DMS153 treated with DMSO at 0.1 percent for 48 hours (cell line): Measurements from ENCODE around the gene RAMAC.
"Not testable (repeated sequence)": the region's sequence is repeated elsewhere in the genome, so short reads cannot be mapped to it uniquely, and the experiment has no call there.

ENCODE experiments used
- DNase-seq: peaks from one replicate; lab custom pipeline; 2025; ENCODE audit not compliant: unreplicated experiment; lab: John Stamatoyannopoulos, UW

Gene RAMAC

GRCh38 chr15:82966671-82967071, 19.3 kb upstream of the RAMAC start:
- no peak for DNase-seq

DNA sequence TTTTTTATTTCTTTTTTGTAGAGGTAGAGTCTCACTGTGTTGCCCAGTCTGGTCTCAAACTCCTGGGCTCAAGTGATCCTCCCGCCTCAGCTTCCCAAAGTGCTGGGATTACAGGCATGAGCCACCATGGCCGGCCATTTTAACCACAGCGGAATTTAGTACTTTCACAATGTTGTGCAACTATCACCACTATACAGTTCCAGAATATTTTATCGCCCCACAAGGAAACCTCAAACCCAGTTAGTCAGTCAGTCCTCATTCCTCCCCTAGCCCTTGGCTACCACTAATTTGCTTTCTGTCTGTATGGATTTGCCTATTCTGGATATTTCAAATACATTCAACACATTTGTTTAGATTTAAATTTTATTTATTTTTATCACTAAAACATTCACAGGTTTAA, 17.9 kb upstream of the RAMAC start:
- no peak for DNase-seq

DNA sequence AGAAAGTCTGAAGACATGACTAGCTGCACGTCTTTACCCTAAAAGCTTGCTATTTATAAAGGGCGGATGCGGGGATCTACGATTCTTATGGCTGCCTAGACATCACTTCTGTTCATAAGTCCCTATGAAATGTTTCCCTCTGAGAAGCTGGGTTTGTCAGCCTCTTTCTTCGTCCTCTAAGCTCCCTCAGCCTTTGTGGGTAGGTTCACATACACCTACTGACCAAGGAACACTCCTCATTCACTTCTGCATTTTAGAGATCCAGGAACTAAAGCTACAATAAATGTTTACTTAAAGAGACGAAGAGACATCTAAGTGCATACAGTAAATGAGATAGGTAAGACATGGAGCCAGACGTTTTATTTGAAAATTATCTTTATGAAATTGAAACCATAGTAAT, 16.7 kb upstream of the RAMAC start:
- DNase-seq = no peak

GRCh38 chr15:82970078-82970686, 15.8 kb upstream of the RAMAC start:
- no peak for DNase-seq

DNA sequence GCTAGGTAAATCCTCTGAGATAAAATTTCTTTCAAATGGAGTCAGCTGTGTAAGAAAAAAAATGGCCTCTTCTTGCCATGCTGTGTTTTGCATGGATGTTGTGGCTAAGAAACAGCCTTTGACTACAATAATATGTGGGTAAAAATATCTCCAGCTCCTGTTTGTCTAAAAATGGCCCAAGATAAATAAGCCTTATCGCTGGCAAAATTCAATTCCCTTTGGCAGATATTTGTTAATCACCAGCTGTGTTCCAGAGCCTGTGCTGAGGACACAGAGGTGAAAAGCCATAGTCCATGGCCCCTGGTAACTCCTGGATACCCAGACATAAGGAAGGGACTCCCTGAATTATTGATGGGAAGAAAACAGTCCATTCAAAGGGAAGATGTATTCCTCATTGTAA, 15.3 kb upstream of the RAMAC start:
- DNase-seq = no peak

GRCh38 chr15:82971218-82971984, 14.6 kb upstream of the RAMAC start:
- no peak for DNase-seq

DNA sequence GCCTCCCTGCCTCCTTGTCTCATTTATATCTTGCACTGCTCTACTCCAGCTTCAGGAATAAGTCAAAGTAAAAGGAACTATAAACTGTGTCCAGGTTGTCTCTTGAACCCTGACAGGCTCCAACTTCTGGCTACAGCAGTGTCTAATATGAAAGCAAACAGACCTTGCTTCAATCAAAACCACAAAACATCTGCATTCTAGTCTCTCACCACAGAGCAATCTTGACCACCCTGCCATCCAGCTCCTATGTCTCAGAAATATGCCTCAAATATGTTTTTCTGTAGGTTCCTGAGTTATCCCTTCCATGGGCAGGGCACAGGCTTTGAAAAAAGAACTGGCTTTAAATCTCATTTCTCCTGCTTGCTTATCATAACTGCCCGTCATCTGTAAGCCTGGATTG, 13.0 kb upstream of the RAMAC start:
- DNase-seq = no peak

GRCh38 chr15:82977076-82977475, 8.9 kb upstream of the RAMAC start:
- DNase-seq = no peak

GRCh38 chr15:82978438-82978837, 7.6 kb upstream of the RAMAC start:
- no peak for DNase-seq

DNA sequence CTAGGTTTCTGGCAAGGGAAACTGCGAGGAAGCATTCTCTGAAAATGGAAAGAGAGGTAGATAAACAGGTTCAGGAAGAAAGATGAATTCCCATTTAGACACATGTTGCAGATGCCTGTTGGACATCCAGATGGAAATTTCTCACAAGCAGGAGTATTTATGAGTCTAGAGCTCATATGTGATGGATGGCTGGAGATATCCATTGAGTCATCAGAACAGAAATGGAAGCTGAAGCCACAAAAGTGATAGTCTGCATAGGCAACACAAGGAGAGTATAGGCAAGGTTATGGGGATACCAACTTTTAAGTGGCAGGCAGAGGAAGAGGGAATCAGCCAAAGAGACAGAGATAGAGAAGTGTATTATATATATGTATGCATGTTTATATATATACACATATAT, 6.3 kb upstream of the RAMAC start:
- no peak for DNase-seq

- no peak for DNase-seq
These were observed 5.0 kb upstream of the RAMAC start for GRCh38 chr15:82980981-82981380.

DNA sequence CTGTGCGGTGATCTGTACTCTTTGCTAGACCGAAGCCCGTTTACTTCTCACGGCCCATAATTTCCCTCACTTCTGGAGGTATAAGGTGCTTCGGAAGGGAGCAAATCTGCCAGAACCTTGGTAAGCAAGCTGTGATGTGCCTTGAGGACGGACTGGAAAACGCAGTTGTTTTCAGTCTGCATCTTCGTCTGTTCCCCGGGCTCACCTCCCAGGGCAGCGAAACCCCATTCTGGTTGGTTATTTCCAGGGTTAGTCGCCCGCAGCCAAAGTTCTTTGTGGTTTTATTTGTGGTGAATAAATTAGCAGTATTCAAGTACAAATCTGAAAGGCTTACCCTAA, 401 bp downstream of the RAMAC start:
- no peak for DNase-seq

DNA sequence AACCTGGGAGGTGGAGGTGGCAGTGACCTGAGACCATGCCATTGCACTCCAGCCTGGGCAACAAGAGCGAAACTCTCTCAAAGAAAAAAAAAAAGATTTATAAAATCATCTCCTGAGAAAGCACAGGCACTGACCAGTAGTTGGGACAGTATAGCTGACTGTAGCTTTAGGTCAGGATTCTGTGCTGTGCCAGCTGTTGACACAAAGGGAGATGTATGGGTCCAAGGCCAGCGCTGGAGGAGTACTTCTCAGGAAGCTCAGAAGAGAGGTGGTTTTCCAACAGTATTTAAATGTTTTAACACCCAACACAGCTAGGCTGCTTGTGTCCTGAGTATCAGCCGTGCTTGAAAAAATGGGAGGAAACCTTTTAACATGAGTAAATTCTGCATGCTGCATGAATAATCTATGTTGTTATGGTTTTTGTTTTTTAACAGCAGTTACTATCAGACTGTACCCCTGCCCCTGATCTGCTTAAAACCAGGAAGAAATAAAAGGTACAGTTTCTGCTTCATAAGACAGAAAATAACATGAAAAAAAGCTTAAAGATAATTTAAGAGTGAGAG, 6.5 kb downstream of the RAMAC start:
- no peak for DNase-seq

GRCh38 chr15:82993144-82993543, 7.1 kb downstream of the RAMAC start:
- no peak for DNase-seq

DNA sequence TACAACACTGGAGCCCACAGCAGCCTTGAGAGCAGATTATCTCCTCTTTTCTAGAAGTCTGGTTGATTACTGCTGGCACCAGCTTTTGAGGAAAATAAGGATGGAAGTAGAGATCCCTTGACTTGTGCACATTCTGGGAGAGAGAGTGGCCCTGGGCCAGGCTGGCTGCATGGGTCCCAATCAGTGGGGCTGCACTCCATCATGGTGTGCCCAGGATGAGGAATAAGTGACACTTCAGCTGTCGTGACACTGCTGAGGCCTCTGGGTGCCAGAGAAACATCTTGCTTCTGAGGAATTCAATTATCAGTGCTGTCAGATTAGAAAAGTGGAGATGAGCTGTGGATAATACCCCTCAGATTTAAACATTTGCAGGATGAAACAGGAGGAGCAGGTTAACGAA, 9.1 kb downstream of the RAMAC start:
- no peak for DNase-seq

DNA sequence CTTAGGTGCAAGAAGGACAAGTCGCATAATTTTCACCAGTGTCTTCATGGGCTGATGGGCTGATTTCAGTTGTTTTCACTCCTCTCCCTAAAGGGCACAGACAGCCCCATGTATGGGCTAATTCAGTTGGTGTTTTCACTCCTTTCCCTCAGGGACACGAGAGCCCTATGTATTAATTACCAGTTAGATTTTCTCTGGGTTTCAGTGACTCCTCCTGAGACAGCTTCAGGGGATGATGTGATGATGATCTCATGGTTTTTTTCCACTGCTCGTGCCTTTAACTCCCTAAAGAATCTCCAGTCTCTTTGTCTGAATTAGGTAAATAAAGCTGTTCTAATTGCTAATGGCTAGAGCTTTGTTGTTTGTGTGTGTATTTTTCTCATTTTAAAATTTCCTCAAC, 9.9 kb downstream of the RAMAC start:
- no peak for DNase-seq

DNA sequence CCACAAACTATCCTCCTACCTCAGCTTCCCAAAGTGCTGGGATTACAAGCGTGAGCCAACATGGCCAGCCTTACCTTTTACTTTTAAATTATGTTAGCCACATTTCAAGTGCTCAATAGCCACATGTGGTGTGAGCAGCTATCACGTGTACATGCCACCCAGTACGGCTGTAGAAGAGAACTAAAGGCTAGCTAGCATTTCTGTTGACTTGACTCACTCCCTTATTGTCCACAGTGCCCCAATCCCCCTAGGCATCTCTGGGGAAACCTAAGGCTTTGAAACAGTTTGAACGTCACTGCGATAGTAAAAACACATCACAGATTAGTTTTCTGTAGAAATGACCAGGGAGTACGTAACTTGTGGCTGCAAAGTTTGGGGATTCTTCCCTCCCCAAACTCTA, 13.4 kb downstream of the RAMAC start:
- DNase-seq = no peak

DNA sequence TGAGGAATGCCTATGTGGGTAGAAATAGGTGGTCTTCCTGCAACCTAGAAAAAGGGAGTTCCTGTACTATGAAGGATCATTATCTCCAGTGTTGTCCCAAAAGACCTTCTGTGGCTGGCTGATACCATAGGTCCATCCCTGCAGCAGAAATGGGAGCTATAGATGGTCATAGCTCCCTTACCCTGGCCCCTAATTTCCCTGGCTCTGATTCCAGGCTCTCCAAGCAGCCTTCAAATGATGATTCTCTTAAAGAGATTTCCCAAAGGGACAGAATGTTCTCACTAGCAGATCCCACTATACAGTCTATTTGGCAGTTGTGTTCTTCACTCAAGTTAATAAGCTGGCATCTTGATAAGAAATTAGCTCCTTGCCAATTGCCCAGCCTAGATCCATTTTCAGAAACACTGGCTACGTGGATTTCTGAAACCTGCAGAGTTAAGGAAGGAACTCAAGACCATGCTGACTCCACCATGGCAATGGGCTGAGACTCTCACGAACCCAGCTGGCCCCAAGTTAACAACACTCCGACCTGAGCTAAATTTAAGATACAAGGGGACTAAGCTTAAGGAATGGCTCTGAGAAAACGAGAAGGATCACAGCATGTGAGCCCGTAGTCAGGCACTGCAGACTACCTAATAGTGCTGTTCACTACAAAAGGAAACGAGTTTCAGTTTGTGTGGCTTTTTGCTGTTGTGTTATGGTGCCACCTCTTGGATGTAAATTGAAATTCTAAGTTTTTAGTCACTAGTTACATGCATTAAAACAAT, 14.1 kb downstream of the RAMAC start:
- DNase-seq = peak; percentile 8

DNA sequence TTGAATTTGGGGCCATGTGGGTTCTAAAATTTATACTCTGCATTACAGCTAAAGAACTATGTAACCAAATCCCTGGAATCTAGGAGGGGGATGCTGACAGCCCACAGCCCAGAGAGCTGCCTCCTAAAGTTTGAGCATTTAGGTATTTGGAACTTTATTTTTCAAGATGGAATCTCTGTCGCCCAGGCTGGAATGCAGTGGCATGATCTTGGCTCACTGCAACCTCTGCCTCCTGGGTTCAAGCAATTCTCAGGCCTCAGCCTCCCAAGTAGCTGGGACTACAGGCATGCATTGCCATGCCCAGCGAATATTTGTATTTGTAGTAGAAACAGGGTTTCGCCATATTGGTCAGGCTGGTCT, 14.6 kb downstream of the RAMAC start:
- not testable (repeated sequence) for DNase-seq

GRCh38 chr15:83010709-83011270, 24.8 kb downstream of the RAMAC start:
- no peak for DNase-seq

DNA sequence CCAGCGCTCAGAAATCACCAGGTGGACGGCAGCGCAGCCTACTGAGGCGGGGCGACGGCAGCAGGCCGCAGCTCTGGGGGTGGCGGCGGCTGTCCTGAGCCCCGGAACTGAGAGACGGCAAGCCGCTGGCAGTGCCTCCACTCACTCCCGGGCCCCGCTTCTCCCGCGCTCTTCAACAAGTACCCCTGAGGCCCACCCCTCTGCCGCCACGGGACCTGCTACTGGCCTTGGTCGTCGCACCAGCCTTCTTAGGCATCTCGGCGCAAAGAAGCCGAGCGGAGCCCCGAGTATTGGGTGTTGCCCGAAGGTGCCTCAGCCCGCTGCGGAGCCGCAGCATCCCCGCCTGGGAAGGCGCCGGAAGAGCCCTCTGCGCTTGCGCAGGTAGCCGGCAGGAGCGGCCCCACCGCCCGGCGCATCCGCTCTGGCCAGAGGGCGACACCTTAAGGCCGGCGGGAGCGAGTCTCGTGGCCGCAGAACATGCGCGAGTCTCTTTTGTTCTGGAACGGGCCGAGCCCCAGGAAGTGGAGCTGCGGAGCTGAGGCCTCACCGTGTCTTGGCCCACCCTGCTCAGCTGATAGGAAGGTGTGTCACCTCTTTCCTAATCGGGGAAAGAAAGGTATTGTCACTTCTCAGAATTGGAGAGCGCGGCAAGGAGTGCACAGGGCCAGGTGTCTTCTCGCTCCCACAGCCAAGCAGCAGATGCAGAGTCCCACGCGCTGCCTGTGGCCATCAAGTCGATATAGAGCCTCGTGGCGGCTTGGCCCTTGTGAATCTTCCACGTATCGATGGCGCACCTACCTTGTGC, 25.5 kb downstream of the RAMAC start, which contains the start of gene C15orf40:
Gene C15orf40 (minus strand): TSS at position 369 of the 805 bp plus-strand sequence. CDS start 32 bp downstream, at position 337.
- DNase-seq = peak; percentile 57
